Kidney (tissue), 14 donors: ENCODE data around the gene ALOX5. TPM values are rescaled to one million over a fixed set of nuclear protein-coding genes. Genes with fewer than 3 reads are reported as not detected.

Source experiments
- DNase-seq, 5 donors: peaks; one replicate each; pipeline ENCODE4 v3.0.0-alpha.2; 2013 to 2020
- FAIRE-seq: peaks from 2 replicates; lab custom pipeline; 2012; peaks lifted over from hg19 to GRCh38; lab: Jason Lieb, UNC
- H3K27ac ChIP-seq, 2 donors: one replicate each; pipeline ENCODE4 v1.7.0; 2013; ENCODE audit warnings: low read depth in 2 of 2, low read length in 2 of 2, inconsistent platforms in 1 of 2
- H3K27me3 ChIP-seq: one replicate; pipeline ENCODE4 v1.7.1; 2013; ENCODE audit warnings: low read length, inconsistent platforms; ENCODE audit not compliant: control insufficient read depth, insufficient read depth
- H3K36me3 ChIP-seq, 3 donors: one replicate each; pipeline versions ENCODE4 v1.7.0 to v1.7.1; 2013; ENCODE audit warnings: low read length in 3 of 3, control low read depth in 1 of 3, inconsistent platforms in 1 of 3; ENCODE audit not compliant: insufficient read depth in 3 of 3, control insufficient read depth in 2 of 3
- H3K4me1 ChIP-seq, 3 donors: one replicate each; pipeline versions ENCODE4 v1.7.0 to v1.7.1; 2013; ENCODE audit warnings: low read length in 3 of 3, inconsistent platforms in 1 of 3, low read depth in 1 of 3; ENCODE audit not compliant: control insufficient read depth in 2 of 3, insufficient read depth in 2 of 3
- H3K4me3 ChIP-seq, 3 donors: one replicate each; pipeline versions ENCODE4 v1.7.0 to v1.8.1; 2013; ENCODE audit warnings: low read length in 3 of 3, control low read depth in 1 of 3, inconsistent platforms in 1 of 3
- H3K9ac ChIP-seq, 3 donors: one replicate each; pipeline versions ENCODE4 v1.7.0 to v1.7.1; 2013; ENCODE audit warnings: low read length in 3 of 3, control low read depth in 1 of 3, inconsistent platforms in 1 of 3
- H3K9me3 ChIP-seq, 3 donors: one replicate each; pipeline versions ENCODE4 v1.7.0 to v1.7.1; 2013; ENCODE audit warnings: low read length in 3 of 3, control low read depth in 1 of 3, inconsistent platforms in 1 of 3; ENCODE audit not compliant: control insufficient read depth in 2 of 3, insufficient read depth in 1 of 3
- CTCF ChIP-seq: IDR thresholded peaks from 3 replicates; pipeline ENCODE4 v1.5.1; 2012; ENCODE audit warnings: mild to moderate bottlenecking, moderate library complexity, borderline replicate concordance; ENCODE audit not compliant: insufficient read depth; ENCODE audit errors: extremely low read depth
- intact Hi-C: fragments of 100-400 bp; cut with DNase I; formaldehyde crosslinking; loops from one replicate; pipeline ENCODE4 v1.11.1; 2022
- polyA plus RNA-seq: library from polyadenylated mRNA; stranded (reverse); fragments of 350-450 nt; fragmentation: Illumina TruSeq; extraction: RNeasy Lipid Tissue Mini Kit (QIAGEN cat#74804); gene quantifications from one replicate; pipeline ENCODE4 v1.2.3, GENCODE V29; 2014; ENCODE audit warnings: low read depth, low replicate concordance; ENCODE audit not compliant: insufficient read depth
- total RNA-seq: library from RNA; stranded (reverse); fragmentation: NEBNext Ultra II Directional; extraction: Animal tissue kit (Norgen Biotek cat#: 25700); gene quantifications from one replicate; pipeline ENCODE4 v1.2.1, GENCODE V29; 2021
- donor health status: control.
- donor health status: control.
- donor health status: control.
- donor health status: control.
- donor health status: control.
- donor health status: DM: yes; HTN: yes; CAD: no.
- donor health status: Normal renal cell carcinoma (clear cell type).

Gene ALOX5
- total and polyA plus RNA-seq, 2 donors from 2014 or later = 2.5 to 58.1 TPM

DNA sequence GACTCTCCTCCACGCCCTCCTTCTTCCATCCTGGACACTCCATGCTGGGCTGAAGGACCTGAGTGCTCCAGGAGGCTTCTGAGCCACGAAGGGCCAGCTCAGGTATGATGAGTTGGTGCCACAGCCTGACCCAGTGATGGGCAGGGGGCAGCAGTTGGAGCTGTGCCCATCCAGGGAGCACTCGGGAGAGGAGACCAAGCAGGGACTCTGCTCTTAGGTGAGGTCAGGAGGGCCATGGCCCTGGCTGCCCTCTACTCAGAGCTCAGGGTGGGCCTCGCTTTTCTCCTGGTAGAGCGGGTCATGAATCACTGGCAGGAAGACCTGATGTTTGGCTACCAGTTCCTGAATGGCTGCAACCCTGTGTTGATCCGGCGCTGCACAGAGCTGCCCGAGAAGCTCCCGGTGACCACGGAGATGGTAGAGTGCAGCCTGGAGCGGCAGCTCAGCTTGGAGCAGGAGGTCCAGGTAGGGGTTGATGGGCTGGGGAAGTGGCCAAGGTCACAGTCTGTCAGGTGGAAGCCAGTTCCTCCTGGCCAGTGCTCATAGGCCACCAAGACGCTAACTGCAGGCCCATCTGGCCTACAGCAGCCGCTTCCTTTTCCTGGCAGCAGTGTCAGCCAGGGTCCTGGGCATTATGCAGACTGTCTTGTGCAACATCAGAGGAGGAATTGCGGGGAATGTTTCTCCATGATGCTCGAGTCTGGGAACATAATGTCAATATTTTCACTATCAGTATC lies 50.8 kb downstream of the ALOX5 start:
- Histone ChIP-seq H3K9ac (no peak overlapping the region), H3K27me3 (no peaks in the 10 kb centered on the region), H3K27ac (no peak overlapping the region), H3K9me3 (no peaks in the 10 kb centered on the region), H3K4me3 (no peak overlapping the region), H3K36me3 (no peaks in the 10 kb centered on the region), H3K4me1 (peaks cover 0 to 6% (median 5%) of the 10 kb centered on the region in 3 donors)
- FAIRE-seq (no peak), DNase-seq (no peak)
- intact Hi-C loops = no loop called here
- no peak for TF ChIP-seq CTCF

- intact Hi-C loops = no loop called here
- Histone ChIP-seq H3K4me1 (peaks cover 0 to under 1% (median 0%) of the 10 kb centered on the region in 3 donors), H3K9me3 (no peaks in the 10 kb centered on the region), H3K27me3 (no peaks in the 10 kb centered on the region), H3K36me3 (no peaks in the 10 kb centered on the region), H3K27ac (no peak overlapping the region), H3K4me3 (no peak overlapping the region), H3K9ac (no peak overlapping the region)
- FAIRE-seq (no peak), DNase-seq (no peak)
- no peak for TF ChIP-seq CTCF
These were observed 51.9 kb downstream of the ALOX5 start for GRCh38 chr10:45425621-45426563.

GRCh38 chr10:45427262-45427969 lies 53.4 kb downstream of the ALOX5 start:
- Histone ChIP-seq H3K4me3 (peak overlapping the region in 1 of 3 donors; percentile 58), H3K9ac (no peak overlapping the region), H3K9me3 (no peaks in the 10 kb centered on the region), H3K4me1 (no peaks in the 10 kb centered on the region), H3K27me3 (no peaks in the 10 kb centered on the region), H3K36me3 (no peaks in the 10 kb centered on the region), H3K27ac (no peak overlapping the region)
- FAIRE-seq (no peak), DNase-seq (peak in 3 of 5 donors; percentile 18 to 61 (median 22))
- intact Hi-C loops = no loop called here
- TF ChIP-seq CTCF = no peak
